A673 (cell line): ENCODE results near the gene LPCAT2.

ENCODE experiments used
- CTCF ChIP-seq: fragments of 300-800, 200-600 bp; sonication (generic); conservative IDR thresholded peaks from 2 replicates; pipeline ENCODE4 v1.5.1; 2017; ENCODE audit warnings: low read depth, mild to moderate bottlenecking, antibody characterized with exemption, low read length, moderate library complexity, mixed read lengths
- EZH2 ChIP-seq: fragments of 200-600 bp; sonication (generic); IDR thresholded peaks from 2 replicates; pipeline ENCODE4 v1.6.1; 2017; ENCODE audit warnings: borderline replicate concordance, low read depth, mild to moderate bottlenecking, mixed read lengths, antibody characterized with exemption, low read length; ENCODE audit not compliant: poor library complexity, severe bottlenecking

- TF ChIP-seq CTCF (no peak), EZH2 (no peak)
Observed at GRCh38 chr16:55505333-55506015, 3.4 kb upstream of the LPCAT2 start.
